GM19372 (cell line): Measurements from ENCODE around the gene SNN.

Source experiments
- ATAC-seq: cut with Tn5 transposase; IDR thresholded peaks from one replicate; pipeline ENCODE4 v1.9.1; 2021; ENCODE audit warnings: mild to moderate bottlenecking, low read depth, moderate library complexity; ENCODE audit not compliant: unreplicated experiment

SNN gene

GRCh38 chr16:11634312-11634711 is 33.9 kb upstream of the SNN start:
- no peak for ATAC-seq

- ATAC-seq, result no peak
These were observed 33.1 kb upstream of the SNN start for GRCh38 chr16:11635113-11635652.

GRCh38 chr16:11635679-11636171 is 32.5 kb upstream of the SNN start:
- no peak for ATAC-seq

- ATAC-seq, result no peak
These were observed 32.0 kb upstream of the SNN start for GRCh38 chr16:11636172-11636721.

GRCh38 chr16:11637320-11637719 is 30.9 kb upstream of the SNN start:
- ATAC-seq, result no peak

- ATAC-seq, result no peak
These were observed 30.1 kb upstream of the SNN start for GRCh38 chr16:11638140-11638539.

- no peak for ATAC-seq
These were observed 29.2 kb upstream of the SNN start for GRCh38 chr16:11639008-11639562.

- ATAC-seq, result no peak
These were observed 28.0 kb upstream of the SNN start for GRCh38 chr16:11639925-11640899.

GRCh38 chr16:11640987-11641817 is 27.1 kb upstream of the SNN start:
- ATAC-seq, result no peak

GRCh38 chr16:11642765-11643116 is 25.5 kb upstream of the SNN start:
- ATAC-seq, result no peak

GRCh38 chr16:11649276-11649675 is 19.0 kb upstream of the SNN start:
- ATAC-seq, result no peak

- ATAC-seq, result no peak
These were observed 17.3 kb upstream of the SNN start for GRCh38 chr16:11650641-11651591.

GRCh38 chr16:11651796-11652195 is 16.5 kb upstream of the SNN start:
- no peak for ATAC-seq

GRCh38 chr16:11655655-11656054 is 12.6 kb upstream of the SNN start:
- no peak for ATAC-seq

GRCh38 chr16:11657556-11657955 is 10.7 kb upstream of the SNN start:
- no peak for ATAC-seq

- ATAC-seq, result no peak
These were observed 9.2 kb upstream of the SNN start for GRCh38 chr16:11658896-11659708.

GRCh38 chr16:11660565-11660964 is 7.7 kb upstream of the SNN start:
- no peak for ATAC-seq

GRCh38 chr16:11662582-11662981 is 5.7 kb upstream of the SNN start:
- ATAC-seq, result no peak
